Measurements from ENCODE around the gene LINGO4.

The LINGO4 gene

DNA sequence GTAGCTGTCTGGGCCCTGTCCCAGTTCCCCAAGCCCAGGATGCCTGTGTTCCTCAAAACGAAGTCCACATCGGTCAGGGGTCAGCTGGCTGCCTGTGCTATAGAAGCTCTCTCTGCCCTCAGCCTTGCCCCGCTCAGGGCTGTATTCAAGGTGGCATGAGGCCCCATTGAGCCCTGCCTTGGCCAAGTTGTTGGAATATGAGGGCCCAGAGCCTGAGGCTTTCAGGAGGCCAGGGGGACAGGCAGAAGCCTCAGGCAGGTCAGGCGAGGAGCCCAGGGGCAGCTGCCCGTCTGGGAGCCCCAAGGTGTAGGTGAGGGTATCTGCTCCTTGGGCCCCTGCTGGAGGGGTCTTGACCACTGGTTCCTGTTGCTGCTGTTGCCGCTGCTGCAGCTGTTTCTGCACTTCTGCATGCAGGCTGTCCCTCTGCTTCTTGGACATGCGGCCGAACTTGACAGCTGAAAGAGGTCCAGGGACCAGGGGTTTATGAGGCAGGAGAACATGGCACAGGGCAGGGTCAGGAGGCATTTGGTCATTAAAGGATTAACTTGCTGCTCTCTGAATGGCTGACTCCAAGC lies 9.8 kb upstream of the LINGO4 start:
- in situ Hi-C loops (cut with MboI; ENCODE audit: low sequenced_read_pairs) = no loop called here

DNA sequence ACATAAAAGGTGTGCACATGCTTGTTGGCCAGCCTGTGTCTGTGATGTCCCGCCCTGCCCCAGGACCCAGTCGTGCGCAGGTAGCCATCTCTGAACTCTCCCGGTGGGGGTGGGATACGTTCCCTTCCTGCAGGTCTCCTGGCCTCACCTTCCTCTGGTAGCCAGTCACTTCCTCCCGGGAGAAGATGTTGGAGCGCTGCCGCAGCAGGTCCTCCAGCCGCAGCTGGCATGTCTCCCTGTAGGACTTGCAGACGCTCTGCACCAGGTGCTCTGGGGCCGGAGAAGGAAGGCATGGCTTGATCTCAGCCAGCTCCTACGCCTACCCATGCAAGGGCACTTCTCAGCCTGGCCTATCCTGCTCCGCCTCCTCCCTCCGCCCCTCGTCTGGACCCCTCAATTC lies 9.2 kb upstream of the LINGO4 start:
- in situ Hi-C loops (cut with MboI; ENCODE audit: low sequenced_read_pairs) = no loop called here

GRCh38 chr1:151813271-151813977 lies 8.2 kb upstream of the LINGO4 start:
- in situ Hi-C loops (cut with MboI; ENCODE audit: low sequenced_read_pairs) = no loop called here

GRCh38 chr1:151811181-151811580 lies 6.0 kb upstream of the LINGO4 start:
- in situ Hi-C loops (cut with MboI; ENCODE audit: low sequenced_read_pairs) = no loop called here

GRCh38 chr1:151809985-151810556 lies 4.9 kb upstream of the LINGO4 start:
- in situ Hi-C loops (cut with MboI; ENCODE audit: low sequenced_read_pairs) = no loop called here

DNA sequence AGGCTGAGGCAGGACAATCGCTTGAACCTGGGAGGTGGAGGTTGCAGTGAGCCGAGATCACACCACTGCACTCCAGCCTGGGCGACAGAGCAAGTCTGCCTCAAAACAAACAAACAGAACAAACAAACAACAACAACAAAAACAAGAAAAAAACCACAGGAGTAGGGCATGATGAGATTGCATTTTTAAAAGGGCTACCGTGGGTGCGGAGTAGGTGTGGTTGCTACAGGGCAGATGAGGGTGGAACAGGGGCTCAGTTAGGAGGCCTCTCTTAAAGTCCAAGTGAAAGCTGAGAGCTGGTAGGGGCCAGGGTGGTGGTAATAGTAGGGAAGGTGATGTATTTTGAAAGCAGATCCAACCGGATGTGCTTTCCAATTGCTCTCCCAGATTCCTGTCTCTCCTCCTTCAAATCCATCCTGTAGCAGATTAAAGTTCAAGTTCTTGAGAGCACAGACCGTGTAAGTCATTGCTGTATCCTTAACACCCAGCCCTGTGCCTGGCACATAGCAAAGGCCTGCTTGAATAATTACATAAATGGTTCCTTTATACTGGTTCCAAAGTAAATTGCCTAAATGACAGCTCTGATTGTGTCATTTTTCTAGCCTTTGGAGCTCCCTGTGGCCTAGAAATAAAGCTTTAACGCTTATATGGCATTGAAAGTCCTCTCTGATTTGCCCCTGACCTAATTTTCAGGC lies 4.2 kb upstream of the LINGO4 start:
- in situ Hi-C loops (cut with MboI; ENCODE audit: low sequenced_read_pairs) = no loop called here

- in situ Hi-C loops (cut with MboI; ENCODE audit: low sequenced_read_pairs) = no loop called here
These were observed 2.5 kb upstream of the LINGO4 start for GRCh38 chr1:151807766-151808165.

GRCh38 chr1:151807131-151807530 lies 1.9 kb upstream of the LINGO4 start:
- in situ Hi-C loops (cut with MboI; ENCODE audit: low sequenced_read_pairs) = no loop called here

DNA sequence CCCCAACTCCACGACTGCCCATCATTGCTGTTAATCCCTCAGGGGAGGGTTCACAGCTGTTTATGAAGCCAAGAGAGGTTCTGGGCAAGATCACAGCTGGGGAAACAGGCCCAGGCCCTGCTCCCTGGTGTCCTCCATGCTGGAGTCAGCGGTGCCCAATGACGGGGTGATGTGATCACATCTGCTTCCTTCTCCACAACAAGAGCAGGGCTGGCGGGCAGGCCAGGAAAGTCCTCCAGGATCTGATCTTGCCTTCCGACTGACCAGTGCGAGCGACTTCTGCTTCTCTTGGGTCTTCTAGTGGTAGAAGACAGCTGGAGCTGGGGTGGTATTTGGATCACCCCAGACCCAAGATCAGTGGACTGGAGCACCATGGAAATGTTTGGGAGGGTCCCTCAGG lies 951 bp upstream of the LINGO4 start:
- in situ Hi-C loops (cut with MboI; ENCODE audit: low sequenced_read_pairs) = no loop called here

DNA sequence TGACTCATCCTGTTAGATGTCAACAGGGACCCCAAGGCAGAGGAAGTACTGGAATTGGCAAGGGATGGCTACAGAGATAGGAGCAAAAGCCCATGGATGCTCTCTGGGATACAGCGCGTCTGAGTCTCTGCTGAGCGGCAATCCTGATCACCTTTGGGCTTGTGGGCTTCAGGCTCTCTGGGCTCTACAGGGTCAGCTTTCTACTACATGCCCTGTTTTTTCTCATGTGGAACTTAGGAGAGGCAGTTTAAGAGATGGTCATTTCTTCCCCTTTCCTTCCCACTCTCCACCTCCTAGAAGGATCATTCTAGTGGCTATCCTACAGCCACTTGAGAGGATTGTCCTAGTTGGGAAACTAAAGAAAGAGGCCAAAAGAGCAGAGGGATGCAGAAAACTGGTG lies 1.3 kb downstream of the LINGO4 start:
- in situ Hi-C loops (cut with MboI; ENCODE audit: low sequenced_read_pairs) = no loop called here

- in situ Hi-C loops (cut with MboI; ENCODE audit: low sequenced_read_pairs) = no loop called here
These were observed 2.1 kb downstream of the LINGO4 start for GRCh38 chr1:151803164-151803563.

DNA sequence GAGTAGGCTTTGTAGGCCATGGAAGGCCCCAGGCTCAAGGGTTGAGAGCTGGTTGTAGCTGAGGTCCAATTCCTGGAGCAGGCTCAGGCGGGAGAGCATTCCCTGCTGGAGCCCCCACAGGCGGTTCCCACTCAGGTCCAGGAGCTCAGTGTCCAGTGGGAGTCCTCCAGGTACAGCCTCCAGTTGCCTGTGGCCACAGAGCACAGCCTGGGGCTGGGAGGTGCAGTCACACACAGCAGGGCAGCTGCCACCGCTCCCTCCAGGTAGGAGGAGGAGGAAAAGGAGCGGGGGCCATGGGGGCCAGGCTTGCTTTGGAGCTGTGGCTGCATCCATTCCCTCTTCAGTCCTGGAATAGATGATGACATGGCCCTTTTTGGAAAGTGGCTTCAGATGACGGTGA lies 2.8 kb downstream of the LINGO4 start:
- in situ Hi-C loops (cut with MboI; ENCODE audit: low sequenced_read_pairs) = no loop called here

DNA sequence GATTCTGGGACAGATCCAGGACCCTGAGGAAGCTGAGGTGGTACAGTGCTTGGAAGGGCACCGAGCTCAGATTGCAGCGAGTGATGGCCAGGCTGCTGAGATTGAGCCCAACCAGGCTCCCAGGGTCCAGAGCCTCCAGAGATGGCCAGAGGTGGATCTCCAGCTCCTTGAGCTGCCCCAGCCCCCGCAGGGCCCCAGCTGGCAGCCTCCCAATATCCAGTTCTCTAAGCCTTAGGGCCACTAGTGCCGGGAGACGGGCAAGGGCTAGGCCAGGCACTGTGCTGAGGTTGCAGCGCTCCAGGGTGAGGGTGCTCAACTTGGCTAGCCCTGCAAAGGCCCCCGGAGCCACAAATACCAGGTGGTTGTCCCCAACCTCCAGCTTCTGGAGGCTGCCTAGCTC lies 3.4 kb downstream of the LINGO4 start:
- in situ Hi-C loops (cut with MboI; ENCODE audit: low sequenced_read_pairs) = no loop called here

GRCh38 chr1:151801310-151801820 lies 3.9 kb downstream of the LINGO4 start:
- in situ Hi-C loops (cut with MboI; ENCODE audit: low sequenced_read_pairs) = no loop called here

DNA sequence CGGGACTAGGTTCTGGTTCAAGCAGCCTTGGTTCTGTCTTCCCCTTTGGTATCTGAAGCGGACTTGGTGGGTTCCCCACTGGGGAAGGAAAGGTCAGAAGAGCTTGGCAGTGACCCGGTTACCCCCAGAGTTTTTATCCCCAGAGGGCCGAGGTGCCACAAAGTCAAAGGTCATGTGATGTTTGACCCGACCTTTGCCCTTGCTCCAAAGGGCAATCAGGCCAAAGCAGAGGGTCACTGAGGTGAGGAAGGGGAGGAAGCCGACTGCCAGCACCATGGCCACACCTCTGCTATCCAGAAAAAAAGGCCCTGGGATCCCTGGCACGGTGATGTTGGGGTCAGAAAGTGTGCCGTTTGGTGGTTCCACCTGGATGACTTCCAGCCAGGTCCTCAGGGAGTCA lies 4.4 kb downstream of the LINGO4 start:
- in situ Hi-C loops (cut with MboI; ENCODE audit: low sequenced_read_pairs) = no loop called here

DNA sequence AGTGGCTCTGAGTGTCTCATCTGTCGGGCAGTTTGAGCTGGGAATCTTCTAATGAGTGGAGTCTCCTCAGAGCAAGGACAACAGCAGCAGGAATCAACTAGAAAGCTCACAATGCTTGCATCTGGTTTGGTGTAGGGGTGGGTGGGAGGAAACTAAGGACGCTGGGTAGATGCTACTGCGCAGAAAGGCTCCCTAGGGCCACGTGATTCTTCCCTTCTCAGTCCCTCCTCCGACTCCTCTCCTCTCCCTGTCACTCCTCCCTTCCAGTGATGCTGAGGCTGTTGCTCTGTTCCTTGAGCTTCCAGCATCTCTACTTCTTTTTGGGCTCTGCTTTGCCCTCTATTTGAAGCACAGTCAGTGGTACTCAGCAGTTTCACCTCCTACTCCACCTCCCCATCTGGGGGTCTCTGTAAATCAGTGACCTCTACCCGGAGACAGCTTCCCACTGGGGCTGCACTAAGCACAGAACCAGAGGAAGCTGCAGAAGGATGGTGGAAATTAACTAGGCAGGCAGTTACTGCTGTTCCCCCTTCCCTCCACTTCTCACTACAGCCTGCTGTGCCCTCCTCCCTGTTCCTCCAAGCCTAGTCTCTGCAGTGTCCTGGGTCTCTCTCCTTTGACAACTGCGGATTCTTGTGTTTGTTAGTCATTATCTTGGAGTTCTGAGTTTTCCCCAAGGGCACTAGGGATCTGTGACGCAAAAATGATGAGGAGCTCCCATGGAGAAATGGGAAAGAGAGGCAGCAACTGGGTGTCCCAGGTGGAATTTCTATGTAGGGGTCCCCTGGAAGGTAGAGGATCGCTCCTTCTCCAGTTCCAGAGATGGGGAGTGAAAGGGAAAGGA lies 5.8 kb downstream of the LINGO4 start:
- in situ Hi-C loops (cut with MboI; ENCODE audit: low sequenced_read_pairs) = no loop called here

DNA sequence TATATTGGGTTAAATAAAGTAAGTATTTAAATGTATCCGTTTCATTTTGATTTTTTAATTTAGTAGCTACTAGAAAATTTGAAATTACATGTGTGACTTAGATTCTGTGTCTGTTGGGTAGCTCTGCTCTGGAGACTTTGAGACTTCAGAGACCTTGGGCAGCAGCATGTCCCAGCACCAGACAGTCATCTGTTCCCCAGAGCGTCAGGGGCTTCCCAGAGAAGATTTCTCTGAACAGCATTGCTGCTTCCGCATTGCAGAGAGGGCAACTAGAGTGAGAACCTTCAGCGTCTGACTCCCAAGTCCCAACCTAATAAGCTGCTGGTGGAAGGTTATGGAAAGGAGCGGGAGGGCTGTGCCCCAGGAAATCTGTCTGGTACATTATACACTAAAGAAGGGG lies 6.6 kb downstream of the LINGO4 start:
- in situ Hi-C loops (cut with MboI; ENCODE audit: low sequenced_read_pairs) = no loop called here

DNA sequence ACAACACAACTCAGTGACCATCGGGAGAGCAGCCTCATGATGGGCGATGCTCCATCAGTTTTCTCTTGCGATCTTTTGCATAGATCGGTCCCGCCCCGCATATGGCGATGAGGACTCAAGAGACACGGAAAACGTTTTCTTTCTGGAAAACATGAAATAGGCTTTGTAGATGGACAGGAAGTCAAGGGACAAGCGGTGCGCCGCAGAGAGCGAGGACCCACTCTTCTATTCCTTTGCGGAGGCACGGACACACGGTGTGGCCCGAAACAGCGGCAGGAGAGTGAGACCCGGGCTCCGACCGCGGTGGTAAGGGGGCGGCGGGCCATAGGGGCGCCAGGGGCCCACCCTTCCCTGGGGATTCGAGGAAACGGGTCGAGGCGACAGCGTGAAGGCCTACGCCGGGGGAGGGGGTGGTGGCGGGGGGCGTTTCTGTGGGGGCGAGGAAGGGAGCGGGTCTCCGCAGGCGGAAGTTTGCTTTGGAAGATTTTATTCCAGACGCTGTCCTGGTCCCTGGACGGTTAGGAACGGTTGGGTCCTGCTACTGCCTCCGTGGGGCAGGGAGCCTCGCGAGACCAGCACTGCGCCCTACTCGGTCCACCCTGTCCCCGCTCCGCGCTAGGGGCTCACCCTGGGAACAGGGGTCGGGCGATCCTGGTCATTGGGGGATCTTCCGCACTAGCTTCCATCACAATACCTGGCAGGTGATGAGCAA lies 14.1 kb downstream of the LINGO4 start:
- in situ Hi-C loops (cut with MboI; ENCODE audit: low sequenced_read_pairs) = no loop called here

GRCh38 chr1:151790071-151790939 lies 14.9 kb downstream of the LINGO4 start, which contains the start of gene TDRKH:
TDRKH (minus strand) TSS chr1:151790500; CDS start chr1:151783022, 7,478 bp downstream.
- in situ Hi-C loops (cut with MboI; ENCODE audit: low sequenced_read_pairs) = no loop called here
